Caco-2 (cell line): Measurements from ENCODE around the gene SNX1. TPM values are rescaled to one million over a fixed set of nuclear protein-coding genes. Genes with fewer than 3 reads are reported as not detected.
"Not testable (repeated sequence)": the region's sequence is repeated elsewhere in the genome, so short reads cannot be mapped to it uniquely, and the experiment has no call there.

Experiments
- BruUV-seq: library from RNA; stranded (reverse); fragments of 400-500 nt; replicated peaks from 2 replicates; lab custom pipeline; 2021; lab: Mats Ljungman, UMichigan
- CTCF ChIA-PET: fragments of 300-600 bp; sonication (Branson Sonifier 250); formaldehyde crosslinking; loops from one replicate; lab custom pipeline; 2022; ENCODE audit warnings: antibody characterized with exemption; lab: Charles Lee
- POLR2A ChIA-PET: fragments of 300-600 bp; sonication (Branson Sonifier 250); formaldehyde crosslinking; loops from one replicate; lab custom pipeline; 2022; ENCODE audit warnings: antibody characterized with exemption; lab: Charles Lee
- DNase-seq, 2 experiments: peaks; one replicate each; pipeline versions ENCODE4 v3.0.0 to v3.0.0-alpha.2; 2020 to 2022
- H3K27me3 ChIP-seq: replicated peaks from 2 replicates; pipeline ENCODE4 v1.6.0; 2011; ENCODE audit warnings: low read length; ENCODE audit not compliant: control insufficient read depth, insufficient read depth
- H3K36me3 ChIP-seq: 2 replicates; pipeline ENCODE4 v1.5.1; 2011; ENCODE audit warnings: low read length; ENCODE audit not compliant: control insufficient read depth, insufficient read depth
- H3K4me1 ChIP-seq: fragments of 250-450 bp; sonication (Bioruptor Pico); 2 replicates; pipeline ENCODE4 v1.5.1; 2020; ENCODE audit warnings: mild to moderate bottlenecking
- H3K4me3 ChIP-seq: 2 replicates; pipeline ENCODE4 v1.5.1; 2011; ENCODE audit warnings: low read depth, mild to moderate bottlenecking, control low read depth, low read length
- H3K9me3 ChIP-seq: fragments of 250-450 bp; sonication (Bioruptor Pico); 2 replicates; pipeline ENCODE4 v1.5.1; 2020; ENCODE audit warnings: mild to moderate bottlenecking, moderate library complexity
- H3K27ac Mint-ChIP-seq: one replicate; pipeline ENCODE4 v1.8.0; 2022; ENCODE audit warnings: mixed read lengths; ENCODE audit not compliant: unreplicated experiment
- H3K27me3 Mint-ChIP-seq: one replicate; pipeline ENCODE4 v1.8.0; 2022; ENCODE audit warnings: mixed read lengths; ENCODE audit not compliant: insufficient read depth, unreplicated experiment
- H3K36me3 Mint-ChIP-seq: one replicate; pipeline ENCODE4 v1.8.0; 2022; ENCODE audit warnings: mild to moderate bottlenecking, mixed read lengths; ENCODE audit not compliant: insufficient read depth, unreplicated experiment
- H3K4me1 Mint-ChIP-seq: one replicate; pipeline ENCODE4 v1.8.0; 2022; ENCODE audit warnings: low read depth, mixed read lengths; ENCODE audit not compliant: unreplicated experiment
- H3K4me3 Mint-ChIP-seq: one replicate; pipeline ENCODE4 v1.8.0; 2022; ENCODE audit warnings: mild to moderate bottlenecking, moderate library complexity, mixed read lengths; ENCODE audit not compliant: unreplicated experiment
- H3K9me3 Mint-ChIP-seq: one replicate; pipeline ENCODE4 v1.8.0; 2022; ENCODE audit warnings: mixed read lengths; ENCODE audit not compliant: unreplicated experiment
- intact Hi-C: fragments of 100-400 bp; cut with micrococcal nuclease; formaldehyde crosslinking; loops from one replicate; pipeline ENCODE4 v1.10.0; 2022; ENCODE audit not compliant: unreplicated experiment
- total RNA-seq: library from RNA; stranded (reverse); gene quantifications from 2 replicates; pipeline ENCODE4 v1.2.3, GENCODE V29; 2022
- TF ChIP-seq, protein P1 (sequence below), 2 experiments: fragments of 200-600 bp in 1 of 2; IDR thresholded peaks; 1 replicate in 1 of 2; 2 replicates in 1 of 2; pipeline versions ENCODE4 v1.5.1 to v1.8.0; 2011 to 2022; ENCODE audit warnings: antibody characterized with exemption in 1 of 2, control low read depth in 1 of 2, inconsistent platforms in 1 of 2, low read depth in 1 of 2, low read length in 1 of 2, mild to moderate bottlenecking in 1 of 2, moderate library complexity in 1 of 2; ENCODE audit not compliant: insufficient read depth in 1 of 2, severe bottlenecking in 1 of 2, unreplicated experiment in 1 of 2

Gene SNX1
- total RNA-seq, 1 experiment from 2014 or later = 75.7 TPM

DNA sequence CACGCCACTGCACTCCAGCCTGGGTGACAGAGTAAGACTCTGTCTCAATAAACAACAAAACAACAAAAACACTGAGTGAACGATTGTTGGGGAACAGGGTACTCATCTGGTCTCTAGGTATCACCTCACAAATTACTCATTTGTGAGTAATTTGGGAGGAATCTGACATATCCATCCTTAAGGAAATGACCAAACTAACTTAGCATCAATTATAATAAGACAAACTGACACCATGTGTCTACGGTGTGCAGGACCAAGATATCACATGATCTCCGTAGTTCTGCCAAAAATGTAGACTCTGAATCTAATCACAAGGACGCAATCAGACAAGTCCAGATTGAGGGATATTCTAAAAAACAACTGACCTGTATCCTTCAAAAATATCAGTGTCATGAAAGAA, 37.5 kb upstream of the SNX1 start:
- Mint-ChIP-seq H3K36me3 (no peaks in the 10 kb centered on the region), H3K27ac (no peak overlapping the region), H3K9me3 (no peaks in the 10 kb centered on the region), H3K4me1 (no peaks in the 10 kb centered on the region), H3K4me3 (no peak overlapping the region), H3K27me3 (no peaks in the 10 kb centered on the region)
- intact Hi-C loops = no loop called here
- BruUV-seq = no TSS peak
- TF ChIP-seq, protein P1, sequence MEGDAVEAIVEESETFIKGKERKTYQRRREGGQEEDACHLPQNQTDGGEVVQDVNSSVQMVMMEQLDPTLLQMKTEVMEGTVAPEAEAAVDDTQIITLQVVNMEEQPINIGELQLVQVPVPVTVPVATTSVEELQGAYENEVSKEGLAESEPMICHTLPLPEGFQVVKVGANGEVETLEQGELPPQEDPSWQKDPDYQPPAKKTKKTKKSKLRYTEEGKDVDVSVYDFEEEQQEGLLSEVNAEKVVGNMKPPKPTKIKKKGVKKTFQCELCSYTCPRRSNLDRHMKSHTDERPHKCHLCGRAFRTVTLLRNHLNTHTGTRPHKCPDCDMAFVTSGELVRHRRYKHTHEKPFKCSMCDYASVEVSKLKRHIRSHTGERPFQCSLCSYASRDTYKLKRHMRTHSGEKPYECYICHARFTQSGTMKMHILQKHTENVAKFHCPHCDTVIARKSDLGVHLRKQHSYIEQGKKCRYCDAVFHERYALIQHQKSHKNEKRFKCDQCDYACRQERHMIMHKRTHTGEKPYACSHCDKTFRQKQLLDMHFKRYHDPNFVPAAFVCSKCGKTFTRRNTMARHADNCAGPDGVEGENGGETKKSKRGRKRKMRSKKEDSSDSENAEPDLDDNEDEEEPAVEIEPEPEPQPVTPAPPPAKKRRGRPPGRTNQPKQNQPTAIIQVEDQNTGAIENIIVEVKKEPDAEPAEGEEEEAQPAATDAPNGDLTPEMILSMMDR (IDR thresholded peaks at IDR 0.05; ENCODE audit: insufficient read depth in 1 of 2, low read depth in 1 of 2, low read length in 1 of 2, severe bottlenecking in 1 of 2, unreplicated experiment in 1 of 2) = no peak
- H3K36me3 ChIP-seq = no peaks in the 10 kb centered on the region
- no peak for DNase-seq
- ChIA-PET POLR2A (no interaction called here), CTCF (no interaction called here)
- H3K4me1 ChIP-seq = no peaks in the 10 kb centered on the region
- H3K9me3 ChIP-seq = no peaks in the 10 kb centered on the region
- H3K4me3 ChIP-seq = no peak overlapping the region
- no peaks in the 10 kb centered on the region for H3K27me3 ChIP-seq

DNA sequence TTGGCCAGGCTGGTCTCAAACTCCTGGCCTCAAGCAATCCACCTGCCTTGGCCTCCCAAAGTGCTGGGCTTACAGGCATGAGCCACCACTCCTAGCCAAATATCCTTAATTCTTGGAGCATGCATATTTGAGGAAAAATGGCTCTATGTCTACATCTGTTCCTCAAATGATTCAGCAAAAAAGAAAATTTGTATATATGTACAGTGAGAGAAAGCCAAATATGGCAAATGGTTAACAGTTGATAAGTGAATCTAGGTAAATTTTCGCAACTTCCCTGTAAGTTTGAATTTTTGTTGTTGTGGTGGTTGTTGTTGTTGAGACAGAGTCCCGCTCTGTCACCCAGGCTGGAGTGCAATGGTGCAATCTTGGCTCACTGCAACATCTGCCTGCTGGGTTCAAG, 36.7 kb upstream of the SNX1 start:
- H3K27me3 ChIP-seq, H3K4me3 ChIP-seq, H3K4me1 ChIP-seq, H3K9me3 ChIP-seq, H3K36me3 ChIP-seq, H3K9me3 Mint-ChIP-seq, H3K27ac Mint-ChIP-seq, DNase-seq, H3K4me1 Mint-ChIP-seq, H3K36me3 Mint-ChIP-seq, POLR2A ChIA-PET, intact Hi-C loops, H3K4me3 Mint-ChIP-seq, BruUV-seq, H3K27me3 Mint-ChIP-seq, CTCF ChIA-PET: not testable (repeated sequence)

DNA sequence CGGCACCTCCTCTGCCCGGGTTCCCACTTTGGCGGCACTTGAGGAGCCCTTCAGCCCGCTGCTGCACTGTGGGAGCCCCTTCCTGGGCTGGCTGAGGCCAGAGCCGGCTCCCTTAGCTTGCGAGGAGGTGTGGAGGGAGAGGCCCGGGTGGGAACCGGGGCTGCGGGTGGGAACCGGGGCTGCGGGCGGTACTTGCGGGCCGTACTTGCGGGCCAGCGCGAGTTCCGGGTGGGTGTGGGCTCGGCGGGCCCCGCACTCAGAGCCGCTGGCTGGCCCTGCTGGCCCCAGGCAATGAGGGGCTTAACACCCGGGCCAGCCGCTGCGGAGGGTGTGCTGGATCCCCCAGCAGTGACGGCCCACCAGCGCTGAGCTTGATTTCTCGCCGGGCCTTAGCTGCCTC, 35.1 kb upstream of the SNX1 start:
- no peaks in the 10 kb centered on the region for H3K36me3 Mint-ChIP-seq
- Histone ChIP-seq H3K9me3 (no peaks in the 10 kb centered on the region), H3K36me3 (no peaks in the 10 kb centered on the region), H3K4me3 (no peak overlapping the region), H3K4me1 (no peaks in the 10 kb centered on the region), H3K27me3 (no peaks in the 10 kb centered on the region)
- H3K27me3 Mint-ChIP-seq = no peaks in the 10 kb centered on the region
- intact Hi-C loops = no loop called here
- no peak overlapping the region for H3K4me3 Mint-ChIP-seq
- ChIA-PET POLR2A (no interaction called here), CTCF (no interaction called here)
- H3K27ac Mint-ChIP-seq = no peak overlapping the region
- no peaks in the 10 kb centered on the region for H3K4me1 Mint-ChIP-seq
- no peaks in the 10 kb centered on the region for H3K9me3 Mint-ChIP-seq
- no TSS peak for BruUV-seq
- TF ChIP-seq, protein P1 (IDR thresholded peaks at IDR 0.05; ENCODE audit: insufficient read depth in 1 of 2, low read depth in 1 of 2, low read length in 1 of 2, severe bottlenecking in 1 of 2, unreplicated experiment in 1 of 2) = no peak
- DNase-seq = no peak

DNA sequence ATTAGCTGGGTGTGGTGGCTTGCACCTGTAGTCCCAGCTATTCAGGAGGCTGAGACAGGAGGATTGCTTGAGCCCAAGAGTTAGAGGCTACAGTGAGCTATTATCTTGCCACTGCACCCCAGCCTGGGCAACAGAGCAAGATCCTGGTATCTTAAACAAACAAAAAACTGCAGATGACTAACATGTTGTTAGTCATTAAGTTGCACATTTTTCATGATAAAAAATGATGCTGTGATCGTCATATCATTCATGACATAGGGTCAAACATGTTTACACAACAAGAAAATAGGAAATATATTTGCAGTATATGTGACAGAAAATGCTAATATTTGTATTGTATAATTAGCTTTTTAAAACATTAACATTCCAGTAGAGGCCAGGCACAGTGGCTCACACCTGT, 29.3 kb upstream of the SNX1 start:
- Histone ChIP-seq H3K4me1 (peaks cover 15% of the 10 kb centered on the region), H3K36me3 (no peaks in the 10 kb centered on the region; the same call in 1 of the 2 replicates), H3K9me3 (no peaks in the 10 kb centered on the region), H3K27me3 (no peaks in the 10 kb centered on the region), H3K4me3 (no peak overlapping the region)
- H3K4me3 Mint-ChIP-seq = no peak overlapping the region
- no peaks in the 10 kb centered on the region for H3K9me3 Mint-ChIP-seq
- intact Hi-C loops = loop anchor here (2.0 kb wide), 3 partner anchors 122 to 456 kb away; no protein-coding TSS in a partner anchor
- H3K27ac Mint-ChIP-seq = no peak overlapping the region
- ChIA-PET CTCF (no interaction called here), POLR2A (no interaction called here)
- BruUV-seq = no TSS peak
- no peak for DNase-seq
- peaks cover 5% of the 10 kb centered on the region for H3K4me1 Mint-ChIP-seq
- no peaks in the 10 kb centered on the region for H3K36me3 Mint-ChIP-seq
- no peaks in the 10 kb centered on the region for H3K27me3 Mint-ChIP-seq
- TF ChIP-seq, protein P1 (IDR thresholded peaks at IDR 0.05; ENCODE audit: insufficient read depth in 1 of 2, low read depth in 1 of 2, low read length in 1 of 2, severe bottlenecking in 1 of 2, unreplicated experiment in 1 of 2) = no peak
